ENCODE data around the gene SLC4A2.

The SLC4A2 gene

DNA sequence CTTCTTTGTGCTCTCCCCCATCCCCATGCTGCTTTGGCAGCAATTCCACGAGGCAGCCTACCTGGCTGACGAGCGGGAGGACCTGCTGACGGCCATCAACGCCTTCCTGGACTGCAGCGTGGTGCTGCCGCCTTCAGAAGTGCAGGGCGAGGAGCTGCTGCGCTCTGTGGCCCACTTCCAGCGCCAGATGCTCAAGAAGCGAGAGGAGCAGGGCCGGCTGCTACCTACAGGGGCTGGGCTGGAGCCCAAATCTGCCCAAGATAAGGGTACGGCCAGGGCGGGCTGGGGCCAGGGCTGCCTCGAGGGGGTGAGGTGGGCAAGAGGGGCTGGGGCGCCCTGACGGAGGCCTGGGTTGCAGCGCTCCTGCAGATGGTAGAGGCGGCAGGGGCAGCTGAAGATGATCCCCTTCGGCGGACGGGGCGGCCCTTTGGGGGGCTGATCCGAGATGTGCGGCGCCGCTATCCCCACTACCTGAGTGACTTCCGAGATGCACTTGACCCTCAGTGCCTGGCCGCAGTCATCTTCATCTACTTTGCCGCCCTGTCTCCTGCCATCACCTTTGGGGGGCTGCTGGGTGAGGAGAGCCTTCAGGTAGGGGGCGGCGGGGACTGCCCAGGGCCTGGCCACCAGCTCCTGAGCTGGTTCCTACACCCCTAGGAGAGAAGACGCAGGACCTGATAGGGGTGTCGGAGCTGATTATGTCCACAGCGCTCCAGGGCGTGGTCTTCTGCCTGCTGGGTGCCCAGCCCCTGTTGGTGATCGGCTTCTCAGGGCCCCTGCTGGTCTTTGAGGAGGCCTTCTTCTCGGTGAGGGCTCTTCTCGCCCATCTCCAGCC lies 11.9 kb downstream of the SLC4A2 start:
- no peak overlapping the region for H3K27ac Mint-ChIP-seq
- H3K4me1 Mint-ChIP-seq (ENCODE audit: low read depth) = no peaks in the 10 kb centered on the region
- no peak for DNase-seq (ENCODE audit: low spot score)
- no peaks in the 10 kb centered on the region for H3K9me3 Mint-ChIP-seq
- H3K4me3 Mint-ChIP-seq = no peak overlapping the region
- no peaks in the 10 kb centered on the region for H3K27me3 Mint-ChIP-seq (ENCODE audit: low read depth)
- peaks cover 27% of the 10 kb centered on the region for H3K36me3 Mint-ChIP-seq (ENCODE audit: low read depth)

DNA sequence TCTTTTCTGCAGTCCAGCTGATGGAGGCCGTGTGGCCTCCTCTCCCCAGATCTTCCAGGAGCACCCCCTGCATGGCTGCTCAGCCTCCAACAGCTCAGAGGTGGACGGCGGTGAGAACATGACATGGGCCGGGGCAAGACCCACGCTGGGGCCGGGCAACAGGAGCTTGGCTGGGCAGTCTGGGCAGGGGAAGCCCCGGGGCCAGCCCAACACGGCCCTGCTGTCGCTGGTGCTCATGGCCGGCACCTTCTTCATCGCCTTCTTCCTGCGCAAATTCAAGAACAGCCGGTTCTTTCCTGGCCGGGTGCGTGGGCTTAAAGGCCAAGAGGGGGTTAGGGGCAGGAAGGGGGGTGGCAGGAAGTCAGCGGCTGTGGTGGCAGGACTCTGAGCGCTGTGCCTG lies 14.6 kb downstream of the SLC4A2 start:
- Mint-ChIP-seq H3K4me1 (ENCODE audit: low read depth) (peaks cover 6% of the 10 kb centered on the region), H3K36me3 (ENCODE audit: low read depth) (peaks cover 22% of the 10 kb centered on the region), H3K9me3 (no peaks in the 10 kb centered on the region), H3K27me3 (ENCODE audit: low read depth) (no peaks in the 10 kb centered on the region), H3K27ac (no peak overlapping the region), H3K4me3 (no peak overlapping the region)
- DNase-seq (ENCODE audit: low spot score) = no peak

DNA sequence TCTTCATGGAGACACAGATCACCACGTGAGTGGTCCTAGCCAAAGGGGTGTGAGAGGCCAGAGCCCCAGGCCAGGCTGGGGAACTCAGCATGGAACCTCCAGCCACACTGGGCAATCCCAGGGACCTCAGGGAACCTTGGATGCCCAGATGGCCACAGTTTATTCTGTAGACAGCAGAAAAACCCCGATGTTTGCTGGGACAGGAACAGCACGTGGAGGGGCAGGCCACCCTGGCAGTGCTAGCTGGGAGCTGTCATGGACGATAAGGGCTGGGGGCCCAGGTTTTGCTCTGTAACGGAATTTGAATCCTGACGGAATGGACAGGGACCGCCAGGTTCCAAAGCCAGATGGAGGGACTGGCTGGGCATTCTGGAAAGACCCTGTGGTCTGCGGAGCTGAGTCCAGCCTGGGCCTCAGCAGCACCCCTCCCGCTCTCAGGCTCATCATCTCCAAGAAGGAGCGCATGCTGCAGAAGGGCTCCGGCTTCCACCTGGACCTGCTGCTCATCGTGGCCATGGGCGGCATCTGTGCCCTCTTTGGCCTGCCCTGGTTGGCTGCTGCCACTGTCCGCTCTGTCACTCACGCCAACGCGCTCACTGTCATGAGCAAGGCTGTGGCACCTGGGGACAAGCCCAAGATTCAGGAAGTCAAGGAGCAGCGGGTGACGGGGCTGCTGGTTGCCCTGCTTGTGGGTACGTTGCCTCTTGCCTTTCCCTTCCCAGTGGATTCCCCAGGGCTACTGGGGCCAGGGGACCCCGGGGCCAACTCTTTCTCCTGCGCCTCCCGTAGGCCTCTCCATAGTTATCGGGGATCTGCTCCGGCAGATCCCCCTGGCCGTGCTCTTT lies 15.7 kb downstream of the SLC4A2 start:
- H3K27ac Mint-ChIP-seq = no peak overlapping the region
- DNase-seq (ENCODE audit: low spot score) = no peak
- peaks cover 22% of the 10 kb centered on the region for H3K36me3 Mint-ChIP-seq (ENCODE audit: low read depth)

DNA sequence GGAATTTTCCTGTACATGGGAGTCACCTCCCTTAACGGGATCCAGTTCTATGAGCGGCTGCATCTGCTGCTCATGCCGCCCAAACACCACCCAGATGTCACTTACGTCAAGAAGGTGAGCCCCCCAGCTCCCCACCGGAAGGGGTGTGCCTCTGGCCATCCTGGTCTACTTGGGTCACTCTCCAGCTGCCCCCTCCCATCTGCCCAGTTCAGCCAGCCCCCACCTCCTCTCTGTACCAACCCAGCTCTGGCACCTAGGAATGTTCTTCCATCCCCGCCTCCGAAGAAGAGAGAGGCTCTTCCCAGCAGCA lies 16.2 kb downstream of the SLC4A2 start:
- no peak overlapping the region for H3K27ac Mint-ChIP-seq
- H3K36me3 Mint-ChIP-seq (ENCODE audit: low read depth) = peaks cover 21% of the 10 kb centered on the region
- peaks cover 12% of the 10 kb centered on the region for H3K4me1 Mint-ChIP-seq (ENCODE audit: low read depth)
- H3K27me3 Mint-ChIP-seq (ENCODE audit: low read depth) = no peaks in the 10 kb centered on the region
- no peaks in the 10 kb centered on the region for H3K9me3 Mint-ChIP-seq
- DNase-seq (ENCODE audit: low spot score) = no peak
- no peak overlapping the region for H3K4me3 Mint-ChIP-seq

More for the DNA sequence above, 15.7 kb downstream of the SLC4A2 start:
- Mint-ChIP-seq H3K27me3 (ENCODE audit: low read depth) (no peaks in the 10 kb centered on the region), H3K4me1 (ENCODE audit: low read depth) (peaks cover 12% of the 10 kb centered on the region), H3K9me3 (no peaks in the 10 kb centered on the region), H3K4me3 (no peak overlapping the region)

DNA sequence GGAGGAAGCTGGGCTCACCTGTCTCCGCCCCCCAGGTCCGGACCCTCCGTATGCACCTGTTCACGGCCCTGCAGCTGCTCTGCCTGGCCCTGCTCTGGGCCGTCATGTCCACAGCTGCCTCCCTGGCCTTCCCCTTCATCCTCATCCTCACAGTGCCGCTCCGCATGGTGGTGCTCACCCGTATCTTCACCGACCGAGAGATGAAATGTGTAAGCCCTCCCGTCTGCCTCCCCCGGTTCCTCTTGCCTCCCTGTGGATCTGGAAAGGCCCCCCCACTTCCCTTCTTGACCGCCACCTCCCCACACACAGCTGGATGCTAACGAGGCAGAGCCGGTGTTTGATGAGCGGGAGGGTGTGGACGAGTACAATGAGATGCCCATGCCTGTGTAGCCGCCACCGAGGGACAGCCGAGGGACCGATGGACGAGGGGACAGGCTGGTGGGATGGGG lies 16.6 kb downstream of the SLC4A2 start:
- Mint-ChIP-seq H3K27me3 (ENCODE audit: low read depth) (no peaks in the 10 kb centered on the region), H3K27ac (no peak overlapping the region)

DNA sequence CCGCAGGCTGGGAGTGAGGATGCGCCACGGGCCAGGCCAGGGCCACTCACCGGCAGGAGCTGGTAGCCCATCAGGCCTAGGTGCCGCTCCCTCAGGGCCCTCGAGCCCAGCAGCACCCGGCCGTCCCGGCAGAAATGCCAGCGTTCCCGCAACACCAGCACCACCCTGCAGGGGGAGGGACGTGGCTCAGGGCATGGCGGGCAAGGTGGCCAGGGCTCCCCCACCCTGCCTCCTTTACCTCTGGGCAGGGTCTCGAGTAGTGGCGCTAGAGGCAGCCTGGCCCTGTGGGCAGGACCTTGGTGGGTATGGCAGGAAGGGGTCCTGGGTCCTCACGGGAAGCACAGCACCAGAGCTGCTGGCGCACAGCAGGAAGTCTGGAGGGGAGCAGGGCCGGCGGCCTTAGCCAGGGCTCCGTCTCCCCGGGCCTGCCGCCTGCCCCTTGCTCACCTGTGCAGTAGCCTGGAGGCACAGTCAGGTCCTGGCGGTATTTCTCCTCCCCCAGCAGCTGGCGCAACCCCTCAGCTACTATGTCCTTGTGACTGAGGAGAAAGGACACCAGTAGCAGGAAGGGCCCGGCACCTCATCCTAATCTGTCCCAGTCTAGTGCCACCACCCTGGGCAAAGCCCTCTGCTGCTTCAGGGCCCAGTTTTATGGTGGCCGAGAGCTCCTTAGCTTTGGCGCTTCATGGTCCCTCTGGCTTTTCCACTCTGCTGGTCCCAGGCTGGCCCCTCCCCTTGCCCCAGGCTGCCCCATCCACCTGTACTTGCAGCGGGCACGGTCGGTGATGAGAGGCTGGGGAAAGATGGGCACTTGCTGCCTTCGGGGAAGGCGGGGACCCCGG lies 17.7 kb downstream of the SLC4A2 start:
- Mint-ChIP-seq H3K9me3 (no peaks in the 10 kb centered on the region), H3K36me3 (ENCODE audit: low read depth) (peaks cover 17% of the 10 kb centered on the region), H3K27ac (no peak overlapping the region), H3K27me3 (ENCODE audit: low read depth) (no peaks in the 10 kb centered on the region), H3K4me3 (no peak overlapping the region), H3K4me1 (ENCODE audit: low read depth) (peaks cover 14% of the 10 kb centered on the region)
- DNase-seq (ENCODE audit: low spot score) = no peak

More for the DNA sequence above, 16.6 kb downstream of the SLC4A2 start:
- no peaks in the 10 kb centered on the region for H3K9me3 Mint-ChIP-seq
- no peak overlapping the region for H3K4me3 Mint-ChIP-seq
- peaks cover 20% of the 10 kb centered on the region for H3K36me3 Mint-ChIP-seq (ENCODE audit: low read depth)
- no peak for DNase-seq (ENCODE audit: low spot score)
- H3K4me1 Mint-ChIP-seq (ENCODE audit: low read depth) = peaks cover 12% of the 10 kb centered on the region

DNA sequence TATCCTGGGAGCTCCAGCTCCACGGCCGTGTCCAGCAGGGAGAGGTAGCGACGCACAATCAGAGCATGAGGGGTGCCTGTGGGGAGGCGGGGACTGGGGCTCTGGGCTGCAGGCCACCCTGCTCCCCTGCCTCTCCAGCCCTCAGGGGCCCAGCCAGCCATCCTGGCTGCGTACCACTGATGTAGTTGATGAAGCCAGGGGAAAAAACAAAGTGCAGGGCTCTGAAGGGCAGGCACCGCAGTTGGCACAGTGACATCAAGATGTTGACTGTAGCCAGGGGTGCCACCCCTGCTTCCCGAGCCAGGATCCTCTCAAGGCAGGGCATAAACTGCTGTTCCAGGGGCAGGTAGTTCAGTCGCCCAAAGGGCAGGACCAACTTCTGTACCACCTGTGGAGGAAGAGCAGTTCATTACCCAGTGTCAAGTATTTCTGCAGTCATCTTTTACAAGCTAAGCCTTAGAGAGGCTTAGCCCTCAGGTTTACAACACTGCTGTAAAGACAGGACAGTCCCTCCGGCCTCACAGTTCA lies 18.4 kb downstream of the SLC4A2 start:
- peak overlapping the region; percentile 17 for H3K27ac Mint-ChIP-seq
- H3K36me3 Mint-ChIP-seq (ENCODE audit: low read depth) = peaks cover 15% of the 10 kb centered on the region
- DNase-seq (ENCODE audit: low spot score) = no peak
- peak overlapping the region; percentile 86 for H3K4me3 Mint-ChIP-seq
- peaks cover 16% of the 10 kb centered on the region for H3K4me1 Mint-ChIP-seq (ENCODE audit: low read depth)
- no peaks in the 10 kb centered on the region for H3K9me3 Mint-ChIP-seq
- no peaks in the 10 kb centered on the region for H3K27me3 Mint-ChIP-seq (ENCODE audit: low read depth)

DNA sequence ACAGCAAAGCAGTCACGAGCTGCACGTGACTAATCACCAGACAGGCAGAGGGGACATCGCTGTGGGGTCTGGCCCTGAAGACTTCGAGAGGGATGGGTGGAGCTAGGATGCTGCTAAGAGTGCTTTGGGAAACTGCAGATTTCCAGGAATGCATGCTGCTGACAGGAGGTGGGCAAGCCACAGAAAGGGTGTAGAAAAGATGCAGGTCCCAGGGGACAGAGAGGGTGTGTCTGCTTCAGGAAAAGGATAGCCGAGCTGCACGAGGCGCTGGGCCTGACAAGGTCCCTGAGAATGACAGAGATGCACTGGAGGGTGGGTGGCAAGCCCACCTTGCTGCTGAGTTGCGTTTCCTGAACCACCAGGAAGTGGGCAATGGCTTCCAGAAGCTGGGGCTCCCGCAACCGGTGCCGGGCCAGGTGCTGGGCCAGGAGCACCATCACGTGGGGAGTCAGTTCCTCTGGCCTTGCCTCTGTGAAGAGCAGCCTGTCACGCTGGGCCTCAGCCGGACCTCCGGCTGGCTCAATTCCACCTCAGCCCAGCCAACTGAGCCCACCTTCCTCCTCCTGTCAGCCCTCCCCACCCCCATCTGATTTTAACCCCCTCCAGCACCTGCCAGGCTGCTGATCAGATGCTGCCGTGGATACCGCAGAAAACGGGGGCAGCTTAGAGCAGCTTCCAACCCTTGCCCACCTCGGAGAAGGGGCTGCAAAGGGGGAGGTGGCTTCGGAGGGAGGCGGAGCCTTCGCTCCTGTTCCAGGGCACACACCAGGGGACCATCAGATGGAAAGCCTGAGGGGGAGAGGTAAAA lies 19.0 kb downstream of the SLC4A2 start:
- peak overlapping the region; percentile 17 for H3K27ac Mint-ChIP-seq
- no peaks in the 10 kb centered on the region for H3K27me3 Mint-ChIP-seq (ENCODE audit: low read depth)
- H3K36me3 Mint-ChIP-seq (ENCODE audit: low read depth) = peaks cover 15% of the 10 kb centered on the region
- no peak for DNase-seq (ENCODE audit: low spot score)
- H3K4me1 Mint-ChIP-seq (ENCODE audit: low read depth) = peaks cover 17% of the 10 kb centered on the region
- H3K9me3 Mint-ChIP-seq = no peaks in the 10 kb centered on the region
- peak overlapping the region; percentile 86 for H3K4me3 Mint-ChIP-seq

DNA sequence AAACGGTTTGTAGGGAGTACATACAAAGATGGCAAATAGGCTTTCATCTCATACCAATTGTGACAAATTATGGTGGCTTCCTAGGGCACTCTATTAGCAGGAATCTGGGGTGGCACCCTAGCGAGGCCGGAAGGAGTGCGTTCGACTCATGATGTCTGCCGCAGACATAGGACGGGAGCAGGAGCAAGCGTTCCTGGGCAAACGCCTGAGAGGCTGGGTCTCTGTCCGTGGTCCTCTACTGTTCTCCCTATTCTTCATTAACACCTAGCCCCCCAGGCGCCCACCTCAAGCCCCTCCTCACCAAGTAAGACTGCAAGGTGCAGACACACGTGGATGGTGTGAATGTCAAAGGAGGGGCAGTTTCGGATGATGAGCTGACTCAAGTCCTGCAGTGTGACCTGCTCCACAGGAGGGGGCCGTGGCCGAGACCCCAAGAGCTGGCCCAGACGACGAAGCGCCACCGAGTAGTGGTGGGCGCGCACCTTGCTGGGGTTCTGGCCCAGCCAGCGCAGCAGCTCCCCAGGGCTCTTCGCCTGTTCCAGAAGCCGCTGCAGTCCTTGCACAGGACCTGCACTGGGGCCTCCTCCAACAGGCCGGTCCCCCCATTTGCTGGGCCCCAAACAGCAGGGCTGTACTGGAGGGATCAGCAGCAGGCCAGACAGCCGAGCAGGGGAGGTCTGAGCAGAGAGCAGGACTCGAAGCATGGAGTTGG lies 20.0 kb downstream of the SLC4A2 start:
- Mint-ChIP-seq H3K4me1 (ENCODE audit: low read depth) (peaks cover 22% of the 10 kb centered on the region), H3K27me3 (ENCODE audit: low read depth) (no peaks in the 10 kb centered on the region), H3K27ac (peak overlapping the region; percentile 72), H3K4me3 (peak overlapping the region; percentile 86), H3K36me3 (ENCODE audit: low read depth) (peaks cover 15% of the 10 kb centered on the region), H3K9me3 (no peaks in the 10 kb centered on the region)
- DNase-seq (ENCODE audit: low spot score) = no peak

DNA sequence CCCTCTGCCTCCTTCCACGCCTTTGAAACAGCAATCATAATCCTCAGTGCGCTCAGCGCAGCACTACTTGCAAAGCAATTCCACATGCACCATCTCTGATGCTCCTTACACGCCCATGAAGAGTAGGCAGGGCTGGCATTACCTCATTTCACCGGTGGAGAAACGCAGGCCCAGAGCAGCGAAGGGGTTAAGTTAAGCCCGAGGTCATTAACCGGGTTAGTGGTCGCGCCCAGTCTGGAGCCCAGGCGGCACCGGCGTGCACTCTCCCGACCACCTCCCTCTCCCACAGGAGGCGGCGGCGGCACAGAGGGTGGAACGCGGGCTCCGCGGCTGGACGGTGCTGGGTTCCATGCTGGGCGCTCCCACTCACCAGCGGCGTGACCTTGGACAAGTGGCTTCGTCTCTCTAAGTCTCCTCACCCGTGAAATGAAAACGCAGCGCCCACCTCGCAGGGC lies 20.7 kb downstream of the SLC4A2 start:
- no peak for DNase-seq (ENCODE audit: low spot score)
- H3K4me1 Mint-ChIP-seq (ENCODE audit: low read depth) = peaks cover 27% of the 10 kb centered on the region

DNA sequence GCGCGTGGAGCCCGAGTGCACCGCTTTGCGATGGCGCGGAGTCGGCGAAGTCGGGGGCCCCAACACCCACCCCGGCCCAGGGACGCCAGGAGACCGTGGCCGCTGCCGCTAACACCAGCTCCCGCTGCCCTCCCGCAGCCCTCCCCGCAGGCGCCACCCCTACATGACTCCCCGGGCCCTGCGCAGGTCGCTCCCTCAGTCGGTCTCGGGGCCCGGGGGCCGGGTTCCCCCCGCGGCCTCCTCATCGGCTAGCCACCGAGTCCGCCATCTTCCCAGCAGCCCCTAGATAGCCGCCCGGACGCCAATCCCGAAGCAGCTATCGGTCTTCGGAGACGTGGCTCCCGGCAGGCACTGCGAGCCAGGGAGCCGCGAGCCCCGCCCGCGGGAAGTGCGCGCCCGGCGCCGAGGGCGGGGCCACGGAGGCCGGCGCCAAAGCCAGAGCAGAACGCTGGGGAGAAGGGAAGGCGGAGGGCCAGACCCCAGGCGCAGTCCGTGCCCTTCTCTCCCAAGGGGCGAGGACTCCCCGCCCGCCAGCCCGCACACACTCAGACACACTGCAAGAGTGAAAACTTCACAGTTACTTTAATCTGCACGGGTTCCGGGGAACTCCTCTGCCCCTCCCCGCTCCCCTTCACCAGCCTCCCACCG lies 21.3 kb downstream of the SLC4A2 start, which contains the start of gene FASTK:
Gene FASTK (minus strand): TSS at position 288 of the 648 bp plus-strand sequence. CDS start 43 bp downstream, at position 245.
- peak; percentile 90 for DNase-seq (ENCODE audit: low spot score)
- Mint-ChIP-seq H3K27me3 (ENCODE audit: low read depth) (peaks cover 7% of the 10 kb centered on the region), H3K27ac (peak within 1 kb of the TSS; percentile 73), H3K4me1 (ENCODE audit: low read depth) (peaks cover 32% of the 10 kb centered on the region), H3K9me3 (no peaks in the 10 kb centered on the region), H3K4me3 (peak within 1 kb of the TSS; percentile 93), H3K36me3 (ENCODE audit: low read depth) (peaks cover 11% of the 10 kb centered on the region)

More for the DNA sequence above, 20.7 kb downstream of the SLC4A2 start:
- no peaks in the 10 kb centered on the region for H3K9me3 Mint-ChIP-seq
- H3K27me3 Mint-ChIP-seq (ENCODE audit: low read depth) = peaks cover 4% of the 10 kb centered on the region
- peaks cover 15% of the 10 kb centered on the region for H3K36me3 Mint-ChIP-seq (ENCODE audit: low read depth)
- peak overlapping the region; percentile 86 for H3K4me3 Mint-ChIP-seq
- peak overlapping the region; percentile 73 for H3K27ac Mint-ChIP-seq
